NCI-H345 (cell line): ENCODE measurements around the gene ACAP1.

ENCODE experiments used
- DNase-seq: peaks from one replicate; lab custom pipeline; 2025; lab: John Stamatoyannopoulos, UW

The ACAP1 gene

DNA sequence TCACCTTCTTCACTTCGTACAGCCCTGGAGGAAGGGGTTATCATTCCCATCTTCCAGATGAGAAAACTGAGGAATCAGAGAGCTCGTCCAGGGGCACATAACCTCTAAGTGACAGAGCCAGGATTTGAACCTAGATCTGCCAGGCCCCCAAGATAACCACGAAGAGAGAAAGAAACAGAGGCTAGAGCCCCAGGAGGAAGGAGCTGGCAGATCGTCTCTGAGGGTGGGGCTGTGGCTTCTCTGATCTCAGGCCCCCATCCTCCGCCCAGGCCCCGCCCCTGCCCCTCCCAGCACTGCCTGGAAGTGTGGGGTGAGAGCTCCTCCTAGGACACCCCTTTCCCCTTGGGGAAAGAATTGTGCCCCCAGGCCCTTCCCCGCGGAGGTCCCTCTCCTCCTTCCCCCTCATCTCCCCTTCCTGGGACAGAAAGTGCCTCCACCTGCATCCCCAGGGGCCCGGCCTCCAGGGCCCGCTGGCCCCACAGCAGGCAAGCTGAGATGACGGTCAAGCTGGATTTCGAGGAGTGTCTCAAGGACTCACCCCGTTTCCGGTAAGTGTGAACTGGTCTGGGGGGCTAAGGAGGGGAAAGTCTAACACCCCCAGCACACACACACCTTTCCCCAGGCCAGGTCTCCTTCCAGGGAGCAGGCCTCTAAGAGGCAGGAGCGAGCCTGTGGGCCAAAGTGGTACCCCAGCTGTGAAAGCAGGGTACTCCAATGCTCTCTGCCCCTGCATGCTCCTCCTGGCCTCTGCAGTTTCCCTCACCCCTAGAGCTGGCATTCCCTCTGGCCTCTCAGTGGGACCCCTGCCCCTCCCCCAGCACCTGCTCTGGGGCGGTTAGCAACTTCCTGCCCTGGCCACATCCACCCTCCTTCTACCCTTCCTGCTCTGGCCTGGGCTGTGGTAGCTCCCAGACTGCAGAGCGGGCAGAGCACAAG is at the start of gene ACAP1:
Gene ACAP1, plus strand, starts transcription at position 290 of the 936 bp plus-strand sequence. Its CDS starts 206 bp downstream, at position 496.
- DNase-seq, result no peak

DNA sequence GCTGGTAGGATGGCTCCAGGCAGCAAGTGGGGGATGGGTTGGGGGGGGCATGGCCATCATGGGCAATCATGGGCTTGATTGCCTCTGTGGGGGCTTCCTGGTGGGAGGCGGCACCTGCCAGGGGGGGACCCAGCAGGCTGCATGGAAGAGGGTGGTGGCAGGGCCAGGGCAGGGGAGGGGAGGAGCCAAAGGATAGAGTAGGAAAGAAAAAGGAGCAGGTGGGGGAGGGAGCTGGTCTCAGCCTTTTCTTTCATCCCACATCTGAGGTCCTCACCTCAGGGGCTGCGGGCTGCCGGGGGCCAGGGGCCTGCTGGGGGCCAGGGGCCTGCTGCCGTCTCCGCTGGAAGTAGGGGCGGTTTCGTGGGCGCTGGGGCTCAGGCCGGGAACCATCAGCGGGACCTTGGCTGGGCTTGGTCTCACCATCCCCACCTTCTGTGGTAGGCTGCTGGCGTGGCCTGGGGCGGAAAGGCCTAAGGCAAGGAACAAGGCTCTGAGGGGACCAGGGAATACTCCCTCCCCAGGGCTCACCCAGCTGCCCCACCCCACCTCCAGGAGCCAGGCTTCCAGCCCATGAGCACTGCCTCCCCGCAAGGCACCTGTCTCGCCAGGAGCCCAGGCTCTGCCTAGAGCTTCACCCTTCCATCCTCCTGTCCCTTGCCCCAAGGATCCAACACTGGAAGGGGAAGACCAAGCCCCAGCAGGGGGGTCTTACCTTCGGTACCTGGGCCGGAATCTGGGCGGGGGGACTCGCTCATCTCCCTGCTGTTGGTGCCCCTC is 46.9 kb upstream of the ACAP1 start:
- no peak for DNase-seq

DNA sequence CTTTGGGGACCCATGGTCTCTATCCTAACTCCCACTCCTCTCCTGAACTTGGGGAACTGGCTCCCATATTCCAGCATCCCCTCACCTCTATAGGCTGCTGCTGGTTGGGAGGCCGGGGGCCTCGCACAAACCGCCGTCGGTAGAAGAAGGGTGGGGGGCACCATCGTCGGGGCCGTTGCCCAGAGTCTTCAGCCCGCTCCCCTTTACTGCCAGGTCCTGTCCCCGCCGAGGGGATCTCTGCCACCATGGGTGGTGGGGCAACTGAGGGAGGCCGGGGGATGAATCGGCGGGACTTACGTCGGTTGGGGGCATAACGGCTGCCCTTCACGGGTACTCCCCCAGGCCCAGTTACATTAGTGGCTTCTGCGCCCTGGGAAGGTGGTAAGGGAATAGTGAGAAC is 46.2 kb upstream of the ACAP1 start:
- no peak for DNase-seq

DNA sequence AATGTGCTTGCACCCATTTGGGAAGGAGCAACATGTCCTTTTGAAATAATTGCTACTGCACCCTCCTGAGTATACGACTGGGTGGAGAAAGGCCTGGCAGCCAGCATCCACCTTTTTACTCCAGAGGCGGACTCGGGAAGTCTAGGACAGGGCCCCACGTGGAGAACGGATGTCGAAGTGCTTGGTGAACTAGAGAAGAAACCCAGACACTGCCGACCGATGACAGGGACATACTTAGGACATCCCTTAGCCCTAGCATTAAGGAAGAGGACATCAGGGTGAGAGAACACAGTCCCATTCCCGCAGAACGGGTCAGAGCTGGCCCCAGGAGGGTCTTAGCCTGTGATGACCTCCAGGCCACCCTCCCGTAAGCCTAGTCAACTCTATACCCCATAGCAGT is 45.6 kb upstream of the ACAP1 start:
- DNase-seq, result no peak

DNA sequence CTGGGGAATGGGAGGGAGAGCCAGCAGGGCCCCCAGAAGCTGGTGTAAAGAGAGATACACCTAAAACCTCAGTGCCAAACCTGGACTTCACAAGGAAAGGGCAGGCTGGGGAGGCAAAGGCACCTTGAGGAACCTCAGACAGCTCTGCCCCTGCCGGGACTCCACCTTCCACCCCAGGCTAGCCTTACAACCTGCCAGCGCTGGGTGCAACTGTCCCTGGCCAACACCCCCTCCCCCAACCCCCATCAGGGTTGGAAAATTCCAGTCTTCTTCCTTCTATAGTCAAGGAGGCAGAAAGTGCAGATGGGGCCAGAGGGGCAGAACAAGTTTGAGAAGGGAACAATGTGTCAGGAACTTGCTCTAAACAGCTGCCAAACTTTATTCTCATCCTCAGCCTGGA is 44.1 kb upstream of the ACAP1 start:
- no peak for DNase-seq

DNA sequence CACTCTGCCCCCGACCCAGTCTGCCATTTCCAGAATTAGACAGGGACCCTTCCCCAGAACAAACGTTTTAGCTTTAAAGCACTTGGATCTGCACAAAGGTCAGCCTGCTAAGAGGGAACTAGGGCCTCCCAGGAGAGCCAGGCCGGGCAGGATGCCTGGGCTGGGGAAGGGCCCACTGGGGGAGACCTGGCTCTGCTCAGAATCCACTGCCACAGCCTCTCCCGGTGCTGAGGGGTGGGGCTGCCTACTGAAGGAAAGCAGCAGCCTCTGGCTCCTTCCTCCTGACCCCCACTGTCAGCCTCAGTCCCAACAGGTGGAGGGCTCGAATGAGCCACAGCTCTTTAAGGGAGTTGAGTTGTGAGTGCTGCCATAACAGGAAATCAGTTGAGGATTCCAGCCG is 43.6 kb upstream of the ACAP1 start:
- no peak for DNase-seq

DNA sequence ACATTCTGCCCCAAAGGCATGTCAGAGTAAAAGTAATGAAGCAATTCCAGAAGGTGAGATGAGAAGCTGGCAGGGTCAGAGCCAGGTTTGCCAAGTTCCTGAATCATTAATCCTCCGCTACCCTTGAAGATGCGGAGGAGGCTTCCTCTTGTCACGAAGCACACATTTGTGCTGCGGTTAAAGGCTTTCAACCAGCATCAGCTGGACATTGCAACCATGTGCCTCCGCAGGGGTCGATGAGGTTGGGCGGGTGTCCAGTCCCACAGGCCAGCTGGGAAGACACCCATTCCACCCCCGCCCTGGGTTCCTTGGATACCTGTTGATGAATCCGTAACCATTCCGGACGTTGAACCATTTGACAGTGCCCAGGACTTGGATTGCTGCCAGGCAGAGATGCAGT is 43.2 kb upstream of the ACAP1 start:
- no peak for DNase-seq

GRCh38 chr17:7293816-7294613 is 42.3 kb upstream of the ACAP1 start:
- peak; percentile 56 for DNase-seq

DNA sequence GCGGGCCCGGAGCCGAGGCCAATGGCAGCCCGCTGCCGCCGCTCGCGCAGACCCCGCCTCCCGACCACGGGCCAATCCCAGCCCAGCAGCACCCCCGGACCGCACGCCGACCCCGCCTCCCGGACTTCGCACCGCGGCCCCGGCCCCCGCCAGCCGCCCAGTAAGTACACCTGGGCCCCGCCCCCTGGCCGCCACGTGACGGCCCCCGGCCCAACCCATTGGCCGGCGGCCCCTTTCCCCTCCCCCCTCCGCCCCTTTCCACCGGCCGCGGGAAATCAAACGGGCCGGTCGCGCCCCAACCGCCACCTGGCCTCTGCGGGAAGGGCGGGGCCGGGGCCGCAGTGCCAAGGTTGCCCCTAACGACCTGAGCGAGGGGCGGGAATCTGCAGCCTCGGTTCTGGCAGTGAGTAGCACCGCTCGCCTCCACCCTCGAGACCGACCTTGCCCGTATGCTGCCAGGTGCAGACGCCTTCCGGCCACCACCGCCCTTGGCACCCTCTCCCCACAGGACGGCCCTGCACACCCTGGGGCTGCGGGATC is 41.6 kb upstream of the ACAP1 start, which contains the start of gene YBX2:
Gene YBX2, minus strand, starts transcription at position 26 of the 540 bp plus-strand sequence. CDS start 139 bp downstream, outside the sequence.
- peak; percentile 94 for DNase-seq

DNA sequence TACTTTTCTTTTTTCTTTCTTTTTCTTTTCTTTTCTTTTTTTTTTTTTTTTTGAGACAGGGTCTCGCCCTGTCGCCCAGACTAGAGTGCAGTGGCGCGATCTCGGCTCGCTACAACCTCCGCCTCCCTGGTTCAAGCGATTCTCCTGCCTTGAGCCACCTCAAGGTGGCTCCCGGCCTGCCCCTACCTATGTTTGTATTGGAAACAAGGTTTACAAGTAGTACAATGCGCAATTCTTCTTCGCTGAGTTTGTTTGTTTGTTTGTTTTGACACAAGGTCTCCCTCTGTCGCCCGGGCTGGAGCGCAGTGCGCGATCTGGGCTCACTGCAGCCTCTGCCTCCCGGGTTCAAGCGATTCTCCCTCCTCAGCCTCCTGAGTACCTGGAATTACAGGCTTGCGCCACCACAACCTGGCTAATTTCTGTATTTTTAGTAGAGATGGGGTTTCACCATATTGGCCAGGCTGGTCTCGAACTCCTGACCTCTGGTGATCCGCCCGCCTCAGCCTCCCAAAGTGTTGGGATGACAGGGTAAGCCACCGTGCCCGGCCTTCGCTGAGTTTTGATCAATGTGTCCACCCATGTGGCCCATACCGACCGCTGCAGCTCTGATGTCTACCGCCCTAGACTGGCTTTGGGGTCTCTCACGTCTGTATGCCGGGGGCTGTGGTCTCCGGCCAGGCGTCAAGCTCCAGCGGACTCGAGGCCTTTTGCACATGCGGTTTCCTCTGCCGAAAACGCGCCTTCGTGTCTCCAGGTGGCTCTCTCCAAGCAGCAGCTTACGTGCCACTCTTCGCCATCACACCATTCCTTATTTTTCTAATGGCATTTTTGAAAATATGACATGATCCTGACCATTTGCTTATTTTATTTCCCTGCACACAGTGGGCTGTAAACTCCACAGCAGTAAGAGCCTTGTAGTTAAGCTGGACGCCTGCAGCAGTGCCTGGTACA is 40.8 kb upstream of the ACAP1 start:
- no peak for DNase-seq

DNA sequence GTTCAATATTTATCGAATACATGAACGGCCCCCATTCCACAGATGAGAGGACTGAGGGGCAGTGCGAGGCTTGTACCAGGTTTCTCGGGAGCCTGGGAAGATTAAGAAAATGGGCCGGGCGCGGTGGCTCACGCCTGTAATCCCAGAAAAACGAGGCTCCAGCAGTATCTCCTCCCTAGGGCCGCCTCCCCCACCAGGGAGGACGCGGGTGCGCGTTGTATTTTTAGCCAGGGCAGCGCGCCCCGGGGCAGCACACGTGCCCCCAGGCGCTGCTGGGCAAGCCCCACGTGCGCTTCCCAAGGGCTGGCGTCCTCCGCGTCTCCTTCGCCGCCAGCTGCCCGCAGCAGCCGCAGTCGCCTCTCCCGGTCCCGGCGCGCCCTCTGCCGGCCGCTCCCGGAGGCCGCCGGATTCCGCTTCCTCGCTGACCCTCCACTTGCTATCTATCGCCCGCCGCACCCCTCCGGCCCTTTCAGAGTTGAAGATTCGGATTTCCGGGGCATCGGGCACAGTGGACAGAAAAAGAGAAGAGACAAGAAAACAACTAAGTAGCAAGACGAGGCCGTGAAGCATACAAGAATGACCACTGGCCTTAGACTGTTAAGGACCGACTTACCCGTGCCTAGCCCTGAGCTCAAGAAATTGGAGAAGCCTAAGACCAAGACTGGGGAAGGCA is 40.0 kb upstream of the ACAP1 start:
- DNase-seq, result peak; percentile 79

- no peak for DNase-seq
Observed at GRCh38 chr17:7304179-7304578, 32.1 kb upstream of the ACAP1 start.

DNA sequence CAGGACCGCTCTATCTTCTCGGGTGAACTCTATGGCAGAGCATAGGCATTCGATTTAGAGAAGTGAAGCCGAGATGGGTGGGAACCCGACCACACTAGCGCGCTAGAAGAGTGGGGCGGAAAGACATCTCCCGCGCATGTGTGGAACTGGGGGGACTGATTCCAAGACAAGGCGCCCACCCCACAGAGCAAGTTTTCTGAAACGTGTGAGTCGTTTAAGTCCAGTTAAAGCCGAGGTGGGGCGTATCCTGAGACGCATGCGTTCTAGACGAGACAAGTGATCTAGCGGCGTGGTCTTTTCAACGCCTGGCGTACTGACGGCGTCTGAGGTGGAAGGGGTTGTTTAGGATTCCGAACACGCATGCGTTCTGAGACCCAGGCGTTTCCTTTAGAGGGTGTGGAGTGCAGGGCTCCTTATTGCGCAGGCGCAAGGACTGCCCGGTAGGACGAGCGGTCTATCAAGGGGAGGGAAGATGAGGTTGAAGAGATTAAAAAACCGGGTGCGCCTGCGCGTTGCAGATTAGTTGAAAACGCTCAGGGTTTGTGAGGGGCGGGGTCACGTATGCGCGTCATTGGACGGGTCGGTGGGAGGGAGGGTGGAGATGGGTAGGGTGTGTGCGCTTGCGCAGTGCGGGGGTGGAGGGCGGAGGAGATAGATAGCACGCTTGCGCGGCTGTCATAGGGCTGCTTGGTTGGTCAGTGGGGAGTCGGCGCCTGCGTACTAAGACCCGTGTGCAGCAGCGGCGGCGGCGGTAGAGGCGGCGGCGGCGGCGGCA is 29.2 kb upstream of the ACAP1 start, which contains the start of gene EIF5A:
Gene EIF5A, plus strand, starts transcription at position 718 of the 775 bp plus-strand sequence. CDS start 2,008 bp downstream, outside the sequence.
- DNase-seq, result peak; percentile 98

DNA sequence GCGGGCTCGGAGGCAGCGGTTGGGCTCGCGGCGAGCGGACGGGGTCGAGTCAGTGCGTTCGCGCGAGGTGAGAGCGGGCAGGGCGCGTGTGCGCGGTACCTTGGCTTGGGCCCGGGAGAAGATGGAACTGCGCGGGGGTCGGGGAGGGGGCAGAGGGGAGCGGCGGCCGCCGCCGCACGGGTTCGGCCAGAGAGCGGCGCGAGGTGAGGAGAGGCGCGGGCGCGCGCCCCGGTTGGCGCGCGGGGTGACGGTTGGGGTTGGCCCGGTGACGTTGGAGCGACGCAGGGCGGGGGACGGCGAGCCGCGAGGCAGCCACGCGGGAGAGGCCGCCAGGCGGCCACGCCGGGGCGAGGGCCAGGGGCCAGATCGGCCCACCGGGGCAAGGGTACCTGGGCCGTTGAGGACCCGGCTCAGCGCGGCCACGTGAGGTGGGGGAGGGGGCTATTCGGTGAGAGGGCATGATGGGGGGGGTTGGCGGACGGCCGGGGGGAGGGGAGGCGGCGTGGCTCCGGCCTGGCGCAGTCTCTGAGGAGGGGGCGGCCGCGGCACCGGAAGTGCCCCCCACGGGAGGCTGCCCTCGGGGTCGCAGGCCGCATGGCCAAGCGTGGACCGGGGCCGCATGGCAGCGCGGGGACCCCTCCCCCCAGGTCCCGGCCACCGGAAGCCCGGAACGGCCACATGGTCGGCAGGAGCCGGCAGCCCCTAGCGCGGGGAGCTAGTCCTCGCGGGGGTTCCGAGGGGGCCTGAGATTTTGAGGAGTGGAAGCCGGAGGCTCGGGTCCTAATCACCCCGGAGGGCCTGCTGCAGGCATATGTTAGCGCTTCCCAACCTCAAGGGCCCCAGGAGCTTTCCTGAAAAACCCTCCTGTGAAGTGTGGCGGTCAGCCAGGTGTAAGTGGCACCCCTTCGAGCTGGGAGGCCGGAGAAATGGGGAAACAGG is 28.4 kb upstream of the ACAP1 start:
- DNase-seq, result no peak

DNA sequence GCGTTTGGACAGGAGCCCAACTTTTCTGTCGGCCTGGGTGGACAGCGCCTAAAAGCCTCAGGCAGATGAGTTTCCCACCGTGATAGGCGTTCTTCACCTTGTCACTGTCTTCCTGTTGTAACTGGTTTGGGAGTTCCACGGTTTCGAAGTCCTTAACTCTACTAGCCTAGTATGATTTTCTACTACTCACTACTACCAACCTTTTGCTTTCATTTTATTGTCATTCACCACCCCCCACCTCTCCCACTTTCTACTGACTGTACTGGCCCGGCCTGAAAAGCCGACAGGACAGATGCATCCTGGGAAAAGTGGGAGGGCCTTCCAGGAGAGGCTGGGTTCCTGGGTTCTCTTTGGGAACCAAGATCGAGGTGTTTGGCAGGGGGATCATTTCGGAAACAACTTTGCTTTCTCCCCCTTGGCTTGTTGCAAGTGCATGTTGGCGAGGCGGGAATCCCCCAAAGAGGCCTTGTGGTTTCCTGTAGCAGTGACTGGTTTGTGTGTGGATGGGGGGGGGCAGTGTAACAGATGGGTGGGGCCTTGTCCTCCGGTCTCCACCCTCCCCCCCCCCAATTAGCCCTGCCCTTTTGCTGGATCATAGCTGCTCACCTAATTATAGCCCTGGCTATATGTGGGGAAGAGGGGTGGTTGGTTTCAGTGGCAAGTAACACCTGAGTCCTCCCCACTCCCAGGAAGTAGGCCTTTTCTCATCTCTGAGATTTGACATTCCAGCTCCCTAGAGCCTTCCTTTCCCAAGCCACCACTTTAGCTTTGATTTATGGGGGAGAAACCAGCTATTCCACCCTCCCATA is 27.5 kb upstream of the ACAP1 start:
- DNase-seq, result peak; percentile 66

GRCh38 chr17:7309628-7310027 is 26.7 kb upstream of the ACAP1 start:
- DNase-seq, result no peak

DNA sequence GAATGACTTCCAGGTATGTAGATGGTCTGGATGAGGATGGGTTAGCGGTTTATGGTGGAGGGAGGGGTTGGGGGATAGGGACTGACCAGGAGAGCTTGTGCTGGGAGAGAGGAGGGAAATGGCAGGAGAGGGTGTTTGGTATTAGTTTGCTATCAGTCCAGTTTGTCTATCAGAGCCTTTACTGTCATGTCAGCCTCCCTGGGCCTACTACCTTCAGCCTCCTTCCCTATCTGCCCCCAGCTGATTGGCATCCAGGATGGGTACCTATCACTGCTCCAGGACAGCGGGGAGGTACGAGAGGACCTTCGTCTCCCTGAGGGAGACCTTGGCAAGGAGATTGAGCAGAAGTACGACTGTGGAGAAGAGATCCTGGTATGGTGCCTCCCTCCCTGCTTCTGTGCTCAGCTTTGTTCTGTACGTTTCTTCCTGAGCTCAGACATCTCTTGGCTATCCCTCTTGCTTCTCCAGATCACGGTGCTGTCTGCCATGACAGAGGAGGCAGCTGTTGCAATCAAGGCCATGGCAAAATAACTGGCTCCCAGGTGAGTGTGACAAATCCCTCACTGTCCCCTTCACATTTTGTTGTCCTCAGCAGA is 25.1 kb upstream of the ACAP1 start:
- DNase-seq, result no peak
